A549 (cell line): ENCODE data around the gene TMEM80. TPM values are rescaled to one million over a fixed set of nuclear protein-coding genes. Genes with fewer than 3 reads are reported as not detected.

Experiments
- polyA plus RNA-seq, 4 experiments: library from polyadenylated mRNA; depleted of rRNA in 3 of 4; stranded (reverse); fragments of >200 nt; fragmentation: RNase III in 1 of 4; extraction: RNeasy Plus Mini Kit Qiagen cat#74134 plus additional on column Dnase treatment in 1 of 4; gene quantifications; 2 replicates in 3 of 4; 3 replicates in 1 of 4; pipeline ENCODE4 v1.2.3, GENCODE V29; 2011 to 2017

The TMEM80 gene
- polyA plus RNA-seq, 2 of the 4 experiments (the other 2 are of a cell fraction): 10.8 to 15.2 TPM

Other genes starting within 250 kb of the TMEM80 start
- 23.4 and 28.9 TPM in 2 replicates for gene PTDSS2, start 245.5 kb upstream of the TMEM80 start, polyA plus RNA-seq (2011; rRNA removed)
- 34.3 to 39.4 TPM (median 38.9 TPM) in 3 replicates for gene PTDSS2, start 245.5 kb upstream of the TMEM80 start, polyA plus RNA-seq (2017; fragmentation: RNase III; extraction: RNeasy Plus Mini Kit Qiagen cat#74134 plus additional on column Dnase treatment)
- gene RNH1, start 188.6 kb upstream of the TMEM80 start, polyA plus RNA-seq (2011; rRNA removed): 85.8 and 108 TPM in 2 replicates
- 131 to 135 TPM (median 135 TPM) in 3 replicates for gene RNH1, start 188.6 kb upstream of the TMEM80 start, polyA plus RNA-seq (2017; fragmentation: RNase III; extraction: RNeasy Plus Mini Kit Qiagen cat#74134 plus additional on column Dnase treatment)
- 56.3 and 63.3 TPM in 2 replicates for gene HRAS, start 160.2 kb upstream of the TMEM80 start, polyA plus RNA-seq (2011; rRNA removed)
- 86.9 to 96.3 TPM (median 88.2 TPM) in 3 replicates for gene HRAS, start 160.2 kb upstream of the TMEM80 start, polyA plus RNA-seq (2017; fragmentation: RNase III; extraction: RNeasy Plus Mini Kit Qiagen cat#74134 plus additional on column Dnase treatment)
- 0.30 and 0.32 TPM in 2 replicates for gene LRRC56, start 158.3 kb upstream of the TMEM80 start, polyA plus RNA-seq (2011; rRNA removed)
- 0.47 to 1.1 TPM (median 1.0 TPM) in 3 replicates for gene LRRC56, start 158.3 kb upstream of the TMEM80 start, polyA plus RNA-seq (2017; fragmentation: RNase III; extraction: RNeasy Plus Mini Kit Qiagen cat#74134 plus additional on column Dnase treatment)
- gene LMNTD2, start 135.1 kb upstream of the TMEM80 start, polyA plus RNA-seq (2011; rRNA removed): 1.7 and 2.2 TPM in 2 replicates
- gene LMNTD2, start 135.1 kb upstream of the TMEM80 start, polyA plus RNA-seq (2017; fragmentation: RNase III; extraction: RNeasy Plus Mini Kit Qiagen cat#74134 plus additional on column Dnase treatment): 2.6 to 4.2 TPM (median 3.5 TPM) in 3 replicates
- 18.4 and 19.0 TPM in 2 replicates for gene RASSF7, start 134.8 kb upstream of the TMEM80 start, polyA plus RNA-seq (2011; rRNA removed)
- 27.7 to 30.7 TPM (median 30.5 TPM) in 3 replicates for gene RASSF7, start 134.8 kb upstream of the TMEM80 start, polyA plus RNA-seq (2017; fragmentation: RNase III; extraction: RNeasy Plus Mini Kit Qiagen cat#74134 plus additional on column Dnase treatment)
- gene PHRF1, start 119.3 kb upstream of the TMEM80 start, polyA plus RNA-seq (2011; rRNA removed): 8.6 and 10.8 TPM in 2 replicates
- gene PHRF1, start 119.3 kb upstream of the TMEM80 start, polyA plus RNA-seq (2017; fragmentation: RNase III; extraction: RNeasy Plus Mini Kit Qiagen cat#74134 plus additional on column Dnase treatment): 23.0 to 25.3 TPM (median 23.7 TPM) in 3 replicates
- 2.0 TPM in 2 replicates for gene IRF7, start 79.9 kb upstream of the TMEM80 start, polyA plus RNA-seq (2011; rRNA removed)
- 3.1 to 3.8 TPM (median 3.4 TPM) in 3 replicates for gene IRF7, start 79.9 kb upstream of the TMEM80 start, polyA plus RNA-seq (2017; fragmentation: RNase III; extraction: RNeasy Plus Mini Kit Qiagen cat#74134 plus additional on column Dnase treatment)
- 0.12 and 0.26 TPM in 2 replicates for gene CDHR5, start 70.9 kb upstream of the TMEM80 start, polyA plus RNA-seq (2011; rRNA removed)
- gene CDHR5, start 70.9 kb upstream of the TMEM80 start, polyA plus RNA-seq (2017; fragmentation: RNase III; extraction: RNeasy Plus Mini Kit Qiagen cat#74134 plus additional on column Dnase treatment): 0.07 to 0.08 TPM (median 0.07 TPM) in 3 replicates
- not detected in 2 replicates for gene SCT, start 68.6 kb upstream of the TMEM80 start, polyA plus RNA-seq (2011; rRNA removed)
- gene SCT, start 68.6 kb upstream of the TMEM80 start, polyA plus RNA-seq (2017; fragmentation: RNase III; extraction: RNeasy Plus Mini Kit Qiagen cat#74134 plus additional on column Dnase treatment): not detected in 3 replicates
- gene DRD4, start 58.5 kb upstream of the TMEM80 start, polyA plus RNA-seq (2011; rRNA removed): not detected in 2 replicates
- gene DRD4, start 58.5 kb upstream of the TMEM80 start, polyA plus RNA-seq (2017; fragmentation: RNase III; extraction: RNeasy Plus Mini Kit Qiagen cat#74134 plus additional on column Dnase treatment): 0.07 to 0.17 TPM in 2 of 3 replicates, not detected in the other
- 16.0 and 17.3 TPM in 2 replicates for gene DEAF1, start 594 bp upstream of the TMEM80 start, polyA plus RNA-seq (2011; rRNA removed)
- 23.5 to 25.8 TPM (median 24.0 TPM) in 3 replicates for gene DEAF1, start 594 bp upstream of the TMEM80 start, polyA plus RNA-seq (2017; fragmentation: RNase III; extraction: RNeasy Plus Mini Kit Qiagen cat#74134 plus additional on column Dnase treatment)
- gene EPS8L2, start 10.4 kb downstream of the TMEM80 start, polyA plus RNA-seq (2011; rRNA removed): 60.7 and 69.9 TPM in 2 replicates
- 144 to 163 TPM (median 154 TPM) in 3 replicates for gene EPS8L2, start 10.4 kb downstream of the TMEM80 start, polyA plus RNA-seq (2017; fragmentation: RNase III; extraction: RNeasy Plus Mini Kit Qiagen cat#74134 plus additional on column Dnase treatment)
- gene TALDO1, start 51.6 kb downstream of the TMEM80 start, polyA plus RNA-seq (2011; rRNA removed): 287 and 296 TPM in 2 replicates
- gene TALDO1, start 51.6 kb downstream of the TMEM80 start, polyA plus RNA-seq (2017; fragmentation: RNase III; extraction: RNeasy Plus Mini Kit Qiagen cat#74134 plus additional on column Dnase treatment): 386 to 392 TPM (median 391 TPM) in 3 replicates
- gene GATD1, start 81.7 kb downstream of the TMEM80 start, polyA plus RNA-seq (2011; rRNA removed): 14.5 and 16.8 TPM in 2 replicates
- 41.9 to 43.5 TPM (median 43.1 TPM) in 3 replicates for gene GATD1, start 81.7 kb downstream of the TMEM80 start, polyA plus RNA-seq (2017; fragmentation: RNase III; extraction: RNeasy Plus Mini Kit Qiagen cat#74134 plus additional on column Dnase treatment)
- gene CEND1, start 94.3 kb downstream of the TMEM80 start, polyA plus RNA-seq (2011; rRNA removed): not detected in 2 replicates
- 1.0 to 1.3 TPM (median 1.0 TPM) in 3 replicates for gene CEND1, start 94.3 kb downstream of the TMEM80 start, polyA plus RNA-seq (2017; fragmentation: RNase III; extraction: RNeasy Plus Mini Kit Qiagen cat#74134 plus additional on column Dnase treatment)
- gene SLC25A22, start 102.5 kb downstream of the TMEM80 start, polyA plus RNA-seq (2011; rRNA removed): 11.6 and 13.5 TPM in 2 replicates
- 18.7 to 21.8 TPM (median 19.5 TPM) in 3 replicates for gene SLC25A22, start 102.5 kb downstream of the TMEM80 start, polyA plus RNA-seq (2017; fragmentation: RNase III; extraction: RNeasy Plus Mini Kit Qiagen cat#74134 plus additional on column Dnase treatment)
- 6.3 and 6.5 TPM in 2 replicates for gene PIDD1, start 109.4 kb downstream of the TMEM80 start, polyA plus RNA-seq (2011; rRNA removed)
- 15.7 to 19.0 TPM (median 18.9 TPM) in 3 replicates for gene PIDD1, start 109.4 kb downstream of the TMEM80 start, polyA plus RNA-seq (2017; fragmentation: RNase III; extraction: RNeasy Plus Mini Kit Qiagen cat#74134 plus additional on column Dnase treatment)
- gene RPLP2, start 114.2 kb downstream of the TMEM80 start, polyA plus RNA-seq (2011; rRNA removed): 1,346 and 1,493 TPM in 2 replicates
- gene RPLP2, start 114.2 kb downstream of the TMEM80 start, polyA plus RNA-seq (2017; fragmentation: RNase III; extraction: RNeasy Plus Mini Kit Qiagen cat#74134 plus additional on column Dnase treatment): 2,443 to 2,621 TPM (median 2,508 TPM) in 3 replicates
- 13.2 and 16.1 TPM in 2 replicates for gene PNPLA2, start 123.1 kb downstream of the TMEM80 start, polyA plus RNA-seq (2011; rRNA removed)
- gene PNPLA2, start 123.1 kb downstream of the TMEM80 start, polyA plus RNA-seq (2017; fragmentation: RNase III; extraction: RNeasy Plus Mini Kit Qiagen cat#74134 plus additional on column Dnase treatment): 25.1 to 29.2 TPM (median 25.4 TPM) in 3 replicates
- 1.2 and 1.8 TPM in 2 replicates for gene CRACR2B, start 132.1 kb downstream of the TMEM80 start, polyA plus RNA-seq (2011; rRNA removed)
- 3.0 to 3.3 TPM (median 3.1 TPM) in 3 replicates for gene CRACR2B, start 132.1 kb downstream of the TMEM80 start, polyA plus RNA-seq (2017; fragmentation: RNase III; extraction: RNeasy Plus Mini Kit Qiagen cat#74134 plus additional on column Dnase treatment)
- gene CD151, start 137.1 kb downstream of the TMEM80 start, polyA plus RNA-seq (2011; rRNA removed): 409 and 523 TPM in 2 replicates
- 649 to 701 TPM (median 695 TPM) in 3 replicates for gene CD151, start 137.1 kb downstream of the TMEM80 start, polyA plus RNA-seq (2017; fragmentation: RNase III; extraction: RNeasy Plus Mini Kit Qiagen cat#74134 plus additional on column Dnase treatment)
- gene POLR2L, start 146.7 kb downstream of the TMEM80 start, polyA plus RNA-seq (2011; rRNA removed): 140 and 197 TPM in 2 replicates
- gene POLR2L, start 146.7 kb downstream of the TMEM80 start, polyA plus RNA-seq (2017; fragmentation: RNase III; extraction: RNeasy Plus Mini Kit Qiagen cat#74134 plus additional on column Dnase treatment): 773 to 868 TPM (median 807 TPM) in 3 replicates
- gene TSPAN4, start 147.0 kb downstream of the TMEM80 start, polyA plus RNA-seq (2011; rRNA removed): 83.5 and 87.8 TPM in 2 replicates
- gene TSPAN4, start 147.0 kb downstream of the TMEM80 start, polyA plus RNA-seq (2017; fragmentation: RNase III; extraction: RNeasy Plus Mini Kit Qiagen cat#74134 plus additional on column Dnase treatment): 145 to 150 TPM (median 146 TPM) in 3 replicates
- 53.8 and 58.4 TPM in 2 replicates for gene CHID1, start 215.0 kb downstream of the TMEM80 start, polyA plus RNA-seq (2011; rRNA removed)
- 70.5 to 74.4 TPM (median 70.6 TPM) in 3 replicates for gene CHID1, start 215.0 kb downstream of the TMEM80 start, polyA plus RNA-seq (2017; fragmentation: RNase III; extraction: RNeasy Plus Mini Kit Qiagen cat#74134 plus additional on column Dnase treatment)
- gene AP2A2, start 230.1 kb downstream of the TMEM80 start, polyA plus RNA-seq (2011; rRNA removed): 60.4 and 72.6 TPM in 2 replicates
- 39.4 to 45.7 TPM (median 41.3 TPM) in 3 replicates for gene AP2A2, start 230.1 kb downstream of the TMEM80 start, polyA plus RNA-seq (2017; fragmentation: RNase III; extraction: RNeasy Plus Mini Kit Qiagen cat#74134 plus additional on column Dnase treatment)